ENCODE measurements around the gene INSRR.

The INSRR gene

DNA sequence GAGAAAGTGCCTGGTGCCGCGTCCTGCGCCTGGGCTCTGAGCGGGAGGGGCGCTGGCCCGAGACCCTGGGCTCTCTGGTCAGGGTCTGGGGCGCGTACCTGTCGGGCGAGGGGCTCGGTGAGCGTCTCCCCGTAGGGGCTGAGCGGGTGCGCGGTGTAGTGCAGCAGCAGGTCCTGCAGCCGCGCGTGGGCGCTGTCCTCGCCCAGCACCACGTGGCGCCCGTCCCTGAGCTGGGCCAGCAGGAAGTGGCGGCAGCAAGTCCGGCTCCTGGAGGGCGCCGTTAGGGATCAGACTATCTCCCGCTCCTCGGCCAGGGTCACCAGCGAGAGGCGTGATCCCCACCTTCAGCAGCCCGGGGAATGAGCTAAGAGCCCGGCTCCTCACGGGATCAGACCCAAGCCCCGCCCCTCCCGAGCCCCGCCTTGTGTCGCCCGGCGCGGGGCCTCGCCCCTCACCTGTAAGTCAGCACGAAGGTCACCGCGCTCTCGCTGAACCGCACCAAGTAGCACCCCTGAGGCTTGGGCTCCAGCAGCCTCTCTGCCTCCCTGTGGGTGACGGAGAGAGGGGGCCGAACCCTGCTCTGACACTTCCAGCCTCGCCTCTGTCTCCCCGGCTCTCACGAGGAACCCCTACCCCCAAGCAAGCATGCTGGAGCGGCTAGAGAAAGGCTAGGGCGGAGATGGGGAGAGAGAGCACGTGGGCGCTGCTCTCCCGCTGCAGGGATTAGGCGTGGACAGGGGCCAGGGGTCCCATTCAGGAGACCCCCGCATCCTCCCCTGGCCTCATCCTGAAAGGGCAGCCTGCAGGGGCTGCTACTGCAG lies 45.0 kb downstream of the INSRR start:
- Histone ChIP-seq H3K27ac (ENCODE audit: low read length) (peak overlapping the region; percentile 31), H3K36me3 (ENCODE audit: control insufficient read depth in 2 of 2, insufficient read depth in 2 of 2, low read length in 2 of 2) (no peaks in the 10 kb centered on the region), H3K4me3 (ENCODE audit: low read length in 2 of 2) (peak overlapping the region; percentile 59 to 74), H3K27me3 (ENCODE audit: control insufficient read depth in 1 of 2, insufficient read depth in 2 of 2, low read length in 2 of 2) (peaks cover 9 to 16% of the 10 kb centered on the region in 2 donors), H3K4me1 (ENCODE audit: control insufficient read depth, insufficient read depth, low read length) (peaks cover 24% of the 10 kb centered on the region), H3K9me3 (ENCODE audit: control insufficient read depth in 2 of 2, low read length in 2 of 2) (no peaks in the 10 kb centered on the region), H3K9ac (ENCODE audit: low read length in 2 of 2) (peak overlapping the region in 1 of 2 donors; percentile 28)

DNA sequence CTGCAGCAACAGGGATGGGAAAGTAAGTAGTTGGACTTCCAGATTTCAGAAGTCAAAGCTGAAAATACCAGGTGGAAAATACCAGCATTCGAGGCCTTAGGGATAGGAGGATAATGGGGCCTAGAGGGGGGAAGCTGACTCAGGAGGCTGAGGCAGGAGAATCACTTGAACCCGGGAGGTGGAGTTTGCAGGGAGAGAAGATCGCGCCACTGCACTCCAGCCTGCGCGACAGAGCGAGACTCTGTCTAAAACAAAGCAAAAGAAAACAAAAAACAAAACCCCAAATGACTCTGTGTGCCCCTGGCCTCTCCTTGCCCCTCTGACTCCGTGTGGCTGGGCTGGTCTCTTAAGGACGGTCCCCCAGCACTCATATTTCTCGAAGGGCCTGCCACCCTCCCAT lies 45.6 kb downstream of the INSRR start:
- peaks cover 24% of the 10 kb centered on the region for H3K4me1 ChIP-seq (ENCODE audit: control insufficient read depth, insufficient read depth, low read length)
- peaks cover 9 to 16% of the 10 kb centered on the region in 2 donors for H3K27me3 ChIP-seq (ENCODE audit: control insufficient read depth in 1 of 2, insufficient read depth in 2 of 2, low read length in 2 of 2)
- H3K9me3 ChIP-seq (ENCODE audit: control insufficient read depth in 2 of 2, low read length in 2 of 2): no peaks in the 10 kb centered on the region
- H3K36me3 ChIP-seq (ENCODE audit: control insufficient read depth in 2 of 2, insufficient read depth in 2 of 2, low read length in 2 of 2): no peaks in the 10 kb centered on the region
- peak overlapping the region in 1 of 2 donors; percentile 28 for H3K9ac ChIP-seq (ENCODE audit: low read length in 2 of 2)
- peak overlapping the region; percentile 59 to 74 for H3K4me3 ChIP-seq (ENCODE audit: low read length in 2 of 2)
- H3K27ac ChIP-seq (ENCODE audit: low read length): no peak overlapping the region

DNA sequence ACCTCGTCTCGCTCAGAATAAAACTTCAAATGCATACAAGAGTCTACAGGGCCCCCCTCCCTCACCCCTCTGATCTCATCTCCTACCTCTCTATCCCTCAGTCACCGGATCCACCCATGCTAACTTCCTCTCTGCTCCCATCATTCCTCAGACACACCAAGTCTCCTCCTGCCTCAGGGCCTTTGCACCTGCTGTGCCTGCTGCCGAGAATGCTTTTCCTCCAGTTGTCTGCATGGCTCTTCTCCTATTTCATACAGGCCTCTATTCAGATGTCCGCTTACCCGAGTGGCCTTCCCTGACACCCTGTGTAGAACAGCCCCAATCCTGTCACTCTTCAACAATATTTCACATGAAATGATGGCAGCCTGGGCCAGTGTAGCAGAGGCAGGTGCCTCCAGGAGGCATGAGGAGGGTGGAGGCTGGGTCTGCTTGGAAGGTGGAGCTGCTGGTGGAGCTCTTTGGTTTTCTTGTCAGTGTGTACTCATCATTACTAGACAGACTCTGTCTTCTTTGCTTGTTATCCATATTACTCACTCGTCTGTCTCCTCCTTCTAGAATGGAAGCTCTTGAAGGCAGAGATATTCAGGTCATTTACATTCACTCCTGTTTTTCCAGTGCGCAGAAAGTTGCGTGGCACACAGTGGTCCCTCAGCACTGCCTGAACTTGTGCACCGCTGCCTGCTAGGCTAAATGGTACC lies 46.5 kb downstream of the INSRR start:
- no peaks in the 10 kb centered on the region for H3K36me3 ChIP-seq (ENCODE audit: control insufficient read depth in 2 of 2, insufficient read depth in 2 of 2, low read length in 2 of 2)
- H3K27me3 ChIP-seq (ENCODE audit: control insufficient read depth in 1 of 2, insufficient read depth in 2 of 2, low read length in 2 of 2): peaks cover 9 to 16% of the 10 kb centered on the region in 2 donors
- no peaks in the 10 kb centered on the region for H3K9me3 ChIP-seq (ENCODE audit: control insufficient read depth in 2 of 2, low read length in 2 of 2)
- H3K27ac ChIP-seq (ENCODE audit: low read length): no peak overlapping the region
- no peak overlapping the region for H3K9ac ChIP-seq (ENCODE audit: low read length in 2 of 2)
- H3K4me1 ChIP-seq (ENCODE audit: control insufficient read depth, insufficient read depth, low read length): peaks cover 24% of the 10 kb centered on the region
- H3K4me3 ChIP-seq (ENCODE audit: low read length in 2 of 2): no peak overlapping the region

DNA sequence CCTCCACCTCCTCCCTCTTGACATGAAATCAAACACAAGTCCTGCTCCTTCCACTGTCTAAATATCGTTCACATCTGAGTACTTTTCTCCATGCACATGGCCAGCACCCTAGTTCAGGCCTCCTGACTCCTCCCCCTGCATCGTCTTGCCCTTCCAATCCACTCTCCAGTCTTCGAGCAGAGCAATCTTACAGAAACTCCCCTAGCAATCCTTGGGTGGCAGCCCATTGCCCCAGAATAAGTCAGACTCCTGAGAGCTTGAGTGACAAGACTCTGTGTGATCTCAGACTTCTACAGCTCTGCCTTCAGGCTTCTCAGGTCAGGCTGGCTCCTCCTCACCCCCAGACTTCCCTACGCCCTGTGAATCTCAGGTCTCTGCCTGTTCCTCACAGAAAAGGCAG lies 47.7 kb downstream of the INSRR start:
- Histone ChIP-seq H3K4me1 (ENCODE audit: control insufficient read depth, insufficient read depth, low read length) (peaks cover 26% of the 10 kb centered on the region), H3K4me3 (ENCODE audit: low read length in 2 of 2) (no peak overlapping the region), H3K9ac (ENCODE audit: low read length in 2 of 2) (no peak overlapping the region), H3K36me3 (ENCODE audit: control insufficient read depth in 2 of 2, insufficient read depth in 2 of 2, low read length in 2 of 2) (no peaks in the 10 kb centered on the region), H3K9me3 (ENCODE audit: control insufficient read depth in 2 of 2, low read length in 2 of 2) (no peaks in the 10 kb centered on the region), H3K27me3 (ENCODE audit: control insufficient read depth in 1 of 2, insufficient read depth in 2 of 2, low read length in 2 of 2) (peaks cover 9 to 16% of the 10 kb centered on the region in 2 donors), H3K27ac (ENCODE audit: low read length) (no peak overlapping the region)

DNA sequence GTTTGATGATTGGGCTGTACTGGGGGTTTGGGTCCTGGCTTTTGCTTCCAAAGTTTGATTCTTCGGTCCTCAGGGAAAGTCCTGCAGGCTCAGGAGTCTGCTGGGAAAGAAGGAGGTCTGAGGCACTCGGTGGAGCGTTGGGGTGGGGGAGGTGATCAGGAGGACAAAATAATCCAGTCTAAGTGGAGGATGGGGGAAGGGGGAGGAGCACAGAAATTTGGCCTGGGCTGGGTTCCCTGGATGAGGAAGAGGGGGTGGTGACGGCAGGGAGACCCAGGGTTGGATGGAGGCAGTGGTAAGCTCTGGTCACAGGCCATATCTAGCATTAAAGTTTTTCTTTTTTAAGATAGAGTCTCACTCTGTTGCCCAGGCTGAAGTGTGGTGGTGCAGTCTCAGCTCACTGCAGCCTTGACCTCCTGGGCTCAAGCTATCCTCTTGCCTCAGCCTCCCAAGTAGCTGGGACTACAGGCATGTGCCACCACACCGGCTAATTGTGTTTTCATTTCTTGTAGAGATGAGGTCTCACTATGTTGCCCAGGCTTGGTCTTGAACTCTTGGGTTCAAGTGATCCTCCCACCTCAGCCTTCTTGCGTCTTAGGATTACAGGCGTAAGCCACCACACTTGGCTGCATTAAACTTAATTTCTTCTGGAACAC lies 49.1 kb downstream of the INSRR start:
- Histone ChIP-seq H3K4me3 (ENCODE audit: low read length in 2 of 2) (no peak overlapping the region), H3K4me1 (ENCODE audit: control insufficient read depth, insufficient read depth, low read length) (peaks cover 30% of the 10 kb centered on the region), H3K27ac (ENCODE audit: low read length) (no peak overlapping the region), H3K27me3 (ENCODE audit: control insufficient read depth in 1 of 2, insufficient read depth in 2 of 2, low read length in 2 of 2) (peaks cover 9 to 16% of the 10 kb centered on the region in 2 donors), H3K9me3 (ENCODE audit: control insufficient read depth in 2 of 2, low read length in 2 of 2) (no peaks in the 10 kb centered on the region), H3K36me3 (ENCODE audit: control insufficient read depth in 2 of 2, insufficient read depth in 2 of 2, low read length in 2 of 2) (no peaks in the 10 kb centered on the region), H3K9ac (ENCODE audit: low read length in 2 of 2) (no peak overlapping the region)

DNA sequence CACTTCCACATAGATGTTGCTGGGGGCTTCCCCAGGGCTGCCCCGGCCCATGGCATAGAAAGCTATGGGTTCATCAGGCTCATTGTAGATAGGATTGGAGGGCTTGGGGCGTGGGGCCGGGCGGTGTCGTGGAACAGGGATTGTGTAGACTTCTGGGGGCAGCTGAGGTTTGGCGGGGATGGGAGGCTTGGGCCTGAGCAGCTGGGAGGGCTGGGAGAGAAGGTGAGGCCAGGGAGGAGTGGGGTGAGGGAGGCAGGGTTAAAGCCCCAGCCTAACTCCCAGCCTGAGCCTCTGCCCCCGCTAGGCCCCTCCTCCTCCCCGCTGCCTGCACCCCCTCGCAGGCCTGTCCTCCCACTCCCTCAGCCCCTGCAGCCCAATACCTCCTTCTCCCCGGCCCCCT lies 49.6 kb downstream of the INSRR start:
- Histone ChIP-seq H3K27me3 (ENCODE audit: control insufficient read depth in 1 of 2, insufficient read depth in 2 of 2, low read length in 2 of 2) (peaks cover 8 to 14% of the 10 kb centered on the region in 2 donors), H3K4me1 (ENCODE audit: control insufficient read depth, insufficient read depth, low read length) (peaks cover 27% of the 10 kb centered on the region)

DNA sequence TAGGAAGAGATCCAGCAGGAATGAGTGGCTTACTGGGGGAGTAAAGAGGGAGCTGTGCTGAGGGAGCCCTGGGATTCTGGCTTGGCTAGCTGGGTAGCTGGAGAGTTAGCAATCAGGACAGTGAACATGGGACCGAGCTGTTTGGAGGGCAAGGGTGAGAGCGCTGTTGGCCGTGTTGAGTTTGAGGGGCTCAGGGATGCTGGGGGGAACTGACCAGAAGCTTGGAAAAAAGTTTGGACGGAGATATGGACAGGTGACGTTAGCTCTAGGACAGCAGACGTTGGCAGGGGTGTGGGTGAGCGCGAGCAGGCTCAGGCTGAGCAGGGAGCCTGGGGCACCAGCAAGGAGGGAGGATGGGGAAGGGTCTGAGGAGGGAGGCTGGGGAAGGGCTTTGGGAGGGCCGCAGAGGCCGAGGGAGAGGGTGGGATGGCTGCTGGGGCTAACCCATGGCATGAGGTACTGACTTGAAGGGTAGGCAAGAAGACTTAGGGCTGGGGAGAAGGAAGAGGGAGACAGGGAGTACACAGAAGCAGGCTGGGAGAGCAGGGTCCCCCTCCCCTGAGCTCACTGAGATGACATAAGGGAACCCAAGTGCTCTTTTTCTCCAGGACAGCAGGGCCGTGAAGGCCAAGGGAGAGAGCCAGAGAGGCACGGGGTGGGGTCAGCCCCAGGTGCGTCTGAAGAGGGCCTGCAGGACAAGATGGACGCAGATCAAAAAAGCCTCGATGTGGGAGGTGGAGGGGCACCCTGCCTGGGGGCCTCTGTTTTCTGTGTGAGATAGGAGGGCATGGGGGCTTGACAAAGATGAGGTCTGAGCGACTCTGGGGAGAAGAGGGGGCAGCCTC lies 50.5 kb downstream of the INSRR start:
- H3K4me1 ChIP-seq (ENCODE audit: control insufficient read depth, insufficient read depth, low read length): peaks cover 18% of the 10 kb centered on the region
- H3K27ac ChIP-seq (ENCODE audit: low read length): no peak overlapping the region
- H3K9me3 ChIP-seq (ENCODE audit: control insufficient read depth in 2 of 2, low read length in 2 of 2): no peaks in the 10 kb centered on the region
- no peaks in the 10 kb centered on the region for H3K36me3 ChIP-seq (ENCODE audit: control insufficient read depth in 2 of 2, insufficient read depth in 2 of 2, low read length in 2 of 2)
- peaks cover 7 to 10% of the 10 kb centered on the region in 2 donors for H3K27me3 ChIP-seq (ENCODE audit: control insufficient read depth in 1 of 2, insufficient read depth in 2 of 2, low read length in 2 of 2)
- no peak overlapping the region for H3K4me3 ChIP-seq (ENCODE audit: low read length in 2 of 2)
- H3K9ac ChIP-seq (ENCODE audit: low read length in 2 of 2): no peak overlapping the region

More for the DNA sequence above, 49.6 kb downstream of the INSRR start:
- H3K27ac ChIP-seq (ENCODE audit: low read length): no peak overlapping the region
- no peak overlapping the region for H3K9ac ChIP-seq (ENCODE audit: low read length in 2 of 2)
- H3K9me3 ChIP-seq (ENCODE audit: control insufficient read depth in 2 of 2, low read length in 2 of 2): no peaks in the 10 kb centered on the region
- H3K36me3 ChIP-seq (ENCODE audit: control insufficient read depth in 2 of 2, insufficient read depth in 2 of 2, low read length in 2 of 2): no peaks in the 10 kb centered on the region
- no peak overlapping the region for H3K4me3 ChIP-seq (ENCODE audit: low read length in 2 of 2)

DNA sequence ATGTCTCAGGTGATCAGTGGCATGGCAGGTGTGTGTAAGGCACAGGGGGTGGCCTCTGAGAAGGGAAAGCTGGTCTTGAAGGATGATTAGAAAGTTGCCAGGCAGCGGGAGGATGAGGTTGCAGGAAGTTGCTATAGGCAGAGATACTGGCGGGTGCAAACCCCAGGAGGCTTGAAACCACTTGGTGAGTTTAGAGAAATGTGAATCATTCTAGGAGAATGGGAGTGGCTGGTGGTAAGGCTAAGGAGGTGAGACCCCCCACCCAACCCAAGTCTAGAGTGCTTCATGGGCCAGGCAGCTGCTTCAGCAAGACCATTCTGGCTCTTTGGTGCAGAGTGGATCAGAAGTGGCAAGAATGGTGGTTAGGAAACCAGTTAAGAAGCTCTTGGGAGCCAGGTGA lies 51.3 kb downstream of the INSRR start:
- Histone ChIP-seq H3K9ac (ENCODE audit: low read length in 2 of 2) (no peak overlapping the region), H3K4me3 (ENCODE audit: low read length in 2 of 2) (no peak overlapping the region), H3K27ac (ENCODE audit: low read length) (no peak overlapping the region), H3K9me3 (ENCODE audit: control insufficient read depth in 2 of 2, low read length in 2 of 2) (no peaks in the 10 kb centered on the region), H3K27me3 (ENCODE audit: control insufficient read depth in 1 of 2, insufficient read depth in 2 of 2, low read length in 2 of 2) (peaks cover 3 to 5% of the 10 kb centered on the region in 2 donors), H3K36me3 (ENCODE audit: control insufficient read depth in 2 of 2, insufficient read depth in 2 of 2, low read length in 2 of 2) (no peaks in the 10 kb centered on the region), H3K4me1 (ENCODE audit: control insufficient read depth, insufficient read depth, low read length) (peaks cover 11% of the 10 kb centered on the region)

DNA sequence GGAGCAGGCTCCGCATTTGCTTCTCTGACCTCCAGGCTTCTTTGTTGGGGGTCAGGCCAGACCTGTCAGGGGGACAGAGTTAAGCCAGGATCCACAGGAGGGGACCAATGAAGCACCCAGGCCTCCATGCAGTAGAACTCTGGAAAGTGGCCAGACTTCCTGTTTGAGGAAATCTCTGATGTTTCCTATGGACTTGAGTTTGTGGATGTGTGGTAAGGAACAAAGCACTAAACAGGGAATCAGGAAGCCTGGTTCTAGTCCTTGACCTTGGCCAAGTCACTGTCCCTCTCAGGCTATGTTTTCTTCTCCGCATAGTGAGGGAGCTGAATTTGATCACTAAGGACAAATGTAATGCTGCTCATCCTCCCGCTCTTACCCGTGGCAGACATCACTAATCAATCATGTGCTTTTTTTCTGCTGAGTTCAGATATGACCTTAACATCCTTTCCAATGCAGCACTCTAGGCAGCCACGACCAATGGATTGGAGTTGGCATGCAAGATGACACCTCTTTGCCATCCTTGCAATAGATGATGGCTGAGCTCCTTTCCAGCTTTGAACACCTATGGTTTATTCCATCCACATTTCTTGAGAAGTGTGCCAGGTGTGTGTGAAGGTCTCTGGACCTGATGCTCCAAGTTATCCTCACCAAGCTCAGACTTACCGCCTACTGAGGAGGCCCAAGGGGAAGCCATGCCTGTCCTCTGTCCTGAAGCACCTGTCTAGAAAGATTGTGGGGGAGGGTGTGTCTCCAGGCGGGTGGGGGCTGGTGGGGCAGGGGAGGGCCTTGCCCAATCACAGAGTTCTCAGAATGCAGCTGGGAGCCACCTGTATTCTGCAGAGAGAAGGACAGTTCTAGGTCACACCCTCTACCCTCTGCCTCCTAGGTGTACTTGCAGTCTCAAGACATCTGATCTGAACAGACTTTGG lies 52.1 kb downstream of the INSRR start:
- Histone ChIP-seq H3K9me3 (ENCODE audit: control insufficient read depth in 2 of 2, low read length in 2 of 2) (no peaks in the 10 kb centered on the region), H3K27ac (ENCODE audit: low read length) (no peak overlapping the region), H3K4me3 (ENCODE audit: low read length in 2 of 2) (no peak overlapping the region), H3K27me3 (ENCODE audit: control insufficient read depth in 1 of 2, insufficient read depth in 2 of 2, low read length in 2 of 2) (peaks cover 0 to 2% of the 10 kb centered on the region in 2 donors), H3K36me3 (ENCODE audit: control insufficient read depth in 2 of 2, insufficient read depth in 2 of 2, low read length in 2 of 2) (peaks cover 0 to 2% of the 10 kb centered on the region in 2 donors), H3K4me1 (ENCODE audit: control insufficient read depth, insufficient read depth, low read length) (peaks cover 11% of the 10 kb centered on the region), H3K9ac (ENCODE audit: low read length in 2 of 2) (no peak overlapping the region)

Measured in stomach smooth muscle (tissue), 2 donors.